ENCODE results near the gene PECR.
A peak's percentile ranks its signal among the peaks of the same experiment; 100 is the strongest.
"Not testable (repeated sequence)": the region's sequence is repeated elsewhere in the genome, so short reads cannot be mapped to it uniquely, and the experiment has no call there.

PECR gene

GRCh38 chr2:216029416-216030129, 52.0 kb downstream of the PECR start:
- DNase-seq (ENCODE audit: low read depth in 2 of 2), result no peak

- no peak for DNase-seq (ENCODE audit: low read depth in 2 of 2)
Measured at GRCh38 chr2:216024779-216025336, 56.8 kb downstream of the PECR start.

GRCh38 chr2:216023055-216023648, 58.5 kb downstream of the PECR start:
- DNase-seq (ENCODE audit: low read depth in 2 of 2), result no peak

GRCh38 chr2:216021768-216022565, 59.6 kb downstream of the PECR start:
- no peak for DNase-seq (ENCODE audit: low read depth in 2 of 2)

- no peak for DNase-seq (ENCODE audit: low read depth in 2 of 2)
Measured at GRCh38 chr2:216018709-216019108, 62.9 kb downstream of the PECR start.

- DNase-seq (ENCODE audit: low read depth in 2 of 2), result peak in 1 of 2 donors; percentile 12
Measured at GRCh38 chr2:216017365-216017764, 64.2 kb downstream of the PECR start.

GRCh38 chr2:216016581-216016980, 65.0 kb downstream of the PECR start:
- no peak for DNase-seq (ENCODE audit: low read depth in 2 of 2)

- DNase-seq (ENCODE audit: low read depth in 2 of 2), result peak in 1 of 2 donors; percentile 23
Measured at GRCh38 chr2:216015722-216016464, 65.7 kb downstream of the PECR start.

- no peak for DNase-seq (ENCODE audit: low read depth in 2 of 2)
Measured at GRCh38 chr2:216014986-216015385, 66.6 kb downstream of the PECR start.

GRCh38 chr2:216014006-216014405, 67.6 kb downstream of the PECR start:
- no peak for DNase-seq (ENCODE audit: low read depth in 2 of 2)

GRCh38 chr2:216013080-216013909, 68.3 kb downstream of the PECR start, which contains the start of gene MREG:
Gene MREG, minus strand, starts transcription at chr2:216013551. Its CDS starts 224 bp downstream, at chr2:216013327.
- DNase-seq (ENCODE audit: low read depth in 2 of 2), result peak; percentile 69 to 75

GRCh38 chr2:216012830-216013079, 68.9 kb downstream of the PECR start:
- DNase-seq (ENCODE audit: low read depth in 2 of 2), result no peak

- DNase-seq (ENCODE audit: low read depth in 2 of 2), result no peak
Measured at GRCh38 chr2:216012133-216012829, 69.3 kb downstream of the PECR start.

- DNase-seq (ENCODE audit: low read depth in 2 of 2), result not testable (repeated sequence)
Measured at GRCh38 chr2:216009215-216009614, 72.4 kb downstream of the PECR start.

GRCh38 chr2:216008387-216008786, 73.2 kb downstream of the PECR start:
- DNase-seq (ENCODE audit: low read depth in 2 of 2), result no peak

- peak in 1 of 2 donors; percentile 13 for DNase-seq (ENCODE audit: low read depth in 2 of 2)
Measured at GRCh38 chr2:216006164-216006663, 75.4 kb downstream of the PECR start.

- DNase-seq (ENCODE audit: low read depth in 2 of 2), result no peak
Measured at GRCh38 chr2:216004697-216005283, 76.8 kb downstream of the PECR start.

- DNase-seq (ENCODE audit: low read depth in 2 of 2), result no peak
Measured at GRCh38 chr2:216003876-216004696, 77.5 kb downstream of the PECR start.

- DNase-seq (ENCODE audit: low read depth in 2 of 2), result no peak
Measured at GRCh38 chr2:216002693-216003092, 78.9 kb downstream of the PECR start.

Measured in stimulated activated CD8-positive, alpha-beta memory T cell treated with anti-CD3 and anti-CD28 coated beads, Interleukin-7, amount 100 ng/mL, for 4 hours (primary cell).